Activated naive CD4-positive, alpha-beta T cell treated with anti-CD3 and anti-CD28 coated beads, Interleukin-2, amount 10 ng/mL, durations not matched to agents 7 days and 5 days (primary cell): ENCODE measurements around the gene LMOD3.

Source experiments
- CTCF ChIA-PET: fragments of 350-600 bp; sonication (Branson Sonifier 250); formaldehyde crosslinking; loops from one replicate; lab custom pipeline; 2021; ENCODE audit warnings: antibody characterized with exemption; lab: Charles Lee
- DNase-seq: peaks from one replicate; pipeline ENCODE4 v3.0.0-alpha.2; 2020
- H3K27ac Mint-ChIP-seq: one replicate; pipeline ENCODE4 v1.8.0; 2021; ENCODE audit warnings: mild to moderate bottlenecking, moderate library complexity, mixed read lengths
- H3K27me3 Mint-ChIP-seq: one replicate; pipeline ENCODE4 v1.8.0; 2021; ENCODE audit warnings: mild to moderate bottlenecking, mixed read lengths
- H3K36me3 Mint-ChIP-seq: one replicate; pipeline ENCODE4 v1.8.0; 2021; ENCODE audit warnings: mixed read lengths
- H3K4me1 Mint-ChIP-seq: one replicate; pipeline ENCODE4 v1.8.0; 2021; ENCODE audit warnings: mixed read lengths
- H3K4me3 Mint-ChIP-seq: one replicate; pipeline ENCODE4 v1.8.0; 2021; ENCODE audit warnings: mild to moderate bottlenecking, moderate library complexity, mixed read lengths
- H3K9me3 Mint-ChIP-seq: one replicate; pipeline ENCODE4 v1.8.0; 2021; ENCODE audit warnings: mixed read lengths

Gene LMOD3

DNA sequence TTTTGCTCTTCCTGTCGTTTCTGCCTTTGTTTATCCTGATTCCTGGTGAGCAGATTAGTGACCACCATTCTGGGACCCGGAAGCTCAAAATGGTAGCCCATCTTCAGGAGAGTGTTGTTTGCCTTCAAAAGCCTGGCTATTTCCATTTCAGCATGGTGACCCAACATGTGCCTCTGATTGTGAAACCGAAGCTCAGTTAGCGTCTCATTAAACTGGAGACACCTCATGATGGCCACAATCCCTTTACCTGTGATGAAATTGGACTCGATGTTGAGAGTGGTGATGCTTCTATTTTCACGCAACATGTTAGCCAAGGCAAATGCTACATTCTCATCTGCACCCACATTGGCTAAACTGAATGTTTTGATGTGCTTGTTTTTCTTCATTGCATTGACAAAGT, 3.3 kb downstream of the LMOD3 start:
- Mint-ChIP-seq H3K4me1 (no peaks in the 10 kb centered on the region), H3K4me3 (no peak overlapping the region), H3K27ac (no peak overlapping the region), H3K27me3 (peaks cover 17% of the 10 kb centered on the region), H3K9me3 (no peaks in the 10 kb centered on the region), H3K36me3 (no peaks in the 10 kb centered on the region)
- CTCF ChIA-PET = interaction anchor here (0.8 to 6.7 kb wide), 8 partner anchors 13 to 320 kb away, joined by 3 to 78 read pairs (median 8); no protein-coding TSS in a partner anchor
- no peak for DNase-seq

- CTCF ChIA-PET = interaction anchor here (1.2 to 6.7 kb wide), 5 partner anchors 13 to 321 kb away, joined by 3 to 78 read pairs (median 9); no protein-coding TSS in a partner anchor
- Mint-ChIP-seq H3K4me3 (no peak overlapping the region), H3K27me3 (peaks cover 17% of the 10 kb centered on the region), H3K27ac (no peak overlapping the region), H3K36me3 (no peaks in the 10 kb centered on the region), H3K9me3 (no peaks in the 10 kb centered on the region), H3K4me1 (no peaks in the 10 kb centered on the region)
- no peak for DNase-seq
Measured at GRCh38 chr3:69118555-69118954, 3.8 kb downstream of the LMOD3 start.

DNA sequence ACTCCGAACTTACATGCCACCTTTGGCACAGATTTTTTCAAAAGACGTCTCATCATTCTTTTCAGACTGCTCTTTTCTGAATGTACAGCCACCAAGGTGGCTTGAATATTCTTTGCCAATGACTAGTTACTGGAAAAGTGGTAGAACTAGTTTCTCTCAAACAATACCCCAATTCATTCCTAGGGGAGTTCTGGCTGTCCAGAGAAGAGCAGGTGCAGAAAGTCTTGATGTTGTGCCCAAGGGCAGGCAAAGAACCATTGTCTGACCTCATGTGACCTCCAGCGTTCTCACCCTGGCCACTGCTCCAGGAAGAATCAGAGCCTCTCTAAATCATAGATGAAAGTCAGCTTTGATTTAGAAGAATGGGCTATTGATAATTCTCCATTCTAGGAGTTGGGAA, 5.5 kb downstream of the LMOD3 start:
- CTCF ChIA-PET = interaction anchor here (1.1 kb wide), 1 partner anchor 22 kb away, joined by 3 read pairs; no protein-coding TSS in a partner anchor
- H3K4me1 Mint-ChIP-seq = no peaks in the 10 kb centered on the region
- H3K27ac Mint-ChIP-seq = no peak overlapping the region
- no peaks in the 10 kb centered on the region for H3K36me3 Mint-ChIP-seq
- H3K9me3 Mint-ChIP-seq = no peaks in the 10 kb centered on the region
- peaks cover 14% of the 10 kb centered on the region for H3K27me3 Mint-ChIP-seq
- no peak overlapping the region for H3K4me3 Mint-ChIP-seq
- no peak for DNase-seq

DNA sequence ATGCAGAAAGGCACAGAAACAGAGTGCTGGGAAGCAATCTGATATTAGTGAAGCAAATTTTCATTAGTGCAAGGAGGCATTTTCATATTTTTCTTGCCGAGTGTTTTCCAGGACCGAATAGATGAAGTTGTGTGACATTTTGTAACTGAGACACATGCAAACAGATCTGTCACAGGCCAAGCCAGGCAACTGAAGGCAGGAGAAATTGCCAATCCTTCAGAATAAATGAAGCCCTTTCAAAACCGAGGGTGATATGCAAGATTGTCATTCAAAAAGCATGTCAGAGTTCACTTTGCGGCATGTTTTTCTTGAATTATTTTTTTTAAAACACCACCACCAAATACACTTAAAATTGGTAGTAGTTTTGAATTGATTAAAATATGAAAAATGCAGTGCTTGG, 6.2 kb downstream of the LMOD3 start:
- Mint-ChIP-seq H3K36me3 (no peaks in the 10 kb centered on the region), H3K27me3 (peaks cover 12% of the 10 kb centered on the region), H3K4me3 (no peak overlapping the region), H3K4me1 (no peaks in the 10 kb centered on the region), H3K9me3 (no peaks in the 10 kb centered on the region), H3K27ac (no peak overlapping the region)
- no peak for DNase-seq
- CTCF ChIA-PET = no interaction called here

GRCh38 chr3:69115731-69116130, 6.7 kb downstream of the LMOD3 start:
- Mint-ChIP-seq H3K27me3 (peaks cover 12% of the 10 kb centered on the region), H3K27ac (no peak overlapping the region), H3K4me3 (no peak overlapping the region), H3K9me3 (no peaks in the 10 kb centered on the region), H3K4me1 (no peaks in the 10 kb centered on the region), H3K36me3 (no peaks in the 10 kb centered on the region)
- CTCF ChIA-PET = no interaction called here
- no peak for DNase-seq

DNA sequence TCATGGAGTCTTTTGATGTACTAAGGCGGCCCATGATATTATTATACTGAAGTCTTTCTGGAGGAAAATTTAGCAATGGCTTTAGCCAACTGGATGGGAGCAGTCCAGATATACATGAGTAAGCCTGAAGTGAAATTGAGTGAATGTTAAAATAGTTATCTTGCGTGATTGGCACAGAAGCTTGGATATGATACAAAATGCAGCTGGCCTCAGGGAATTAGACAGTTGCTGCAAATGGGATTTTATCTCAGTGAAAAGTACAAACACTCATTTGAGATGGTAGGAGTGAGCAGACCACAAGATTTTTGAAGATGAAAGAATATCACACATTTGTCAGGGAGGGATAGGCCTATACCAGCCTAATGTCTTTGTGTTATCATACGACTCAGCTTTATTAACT, 8.9 kb downstream of the LMOD3 start:
- no peak overlapping the region for H3K4me3 Mint-ChIP-seq
- no peaks in the 10 kb centered on the region for H3K4me1 Mint-ChIP-seq
- CTCF ChIA-PET = interaction anchor here (0.9 to 1.0 kb wide), 2 partner anchors 9 to 193 kb away, joined by 3 to 4 read pairs; partner anchors contain the start of gene LMOD3
- H3K27ac Mint-ChIP-seq = no peak overlapping the region
- H3K9me3 Mint-ChIP-seq = no peaks in the 10 kb centered on the region
- peaks cover 2% of the 10 kb centered on the region for H3K36me3 Mint-ChIP-seq
- DNase-seq = no peak
- peaks cover 6% of the 10 kb centered on the region for H3K27me3 Mint-ChIP-seq

DNA sequence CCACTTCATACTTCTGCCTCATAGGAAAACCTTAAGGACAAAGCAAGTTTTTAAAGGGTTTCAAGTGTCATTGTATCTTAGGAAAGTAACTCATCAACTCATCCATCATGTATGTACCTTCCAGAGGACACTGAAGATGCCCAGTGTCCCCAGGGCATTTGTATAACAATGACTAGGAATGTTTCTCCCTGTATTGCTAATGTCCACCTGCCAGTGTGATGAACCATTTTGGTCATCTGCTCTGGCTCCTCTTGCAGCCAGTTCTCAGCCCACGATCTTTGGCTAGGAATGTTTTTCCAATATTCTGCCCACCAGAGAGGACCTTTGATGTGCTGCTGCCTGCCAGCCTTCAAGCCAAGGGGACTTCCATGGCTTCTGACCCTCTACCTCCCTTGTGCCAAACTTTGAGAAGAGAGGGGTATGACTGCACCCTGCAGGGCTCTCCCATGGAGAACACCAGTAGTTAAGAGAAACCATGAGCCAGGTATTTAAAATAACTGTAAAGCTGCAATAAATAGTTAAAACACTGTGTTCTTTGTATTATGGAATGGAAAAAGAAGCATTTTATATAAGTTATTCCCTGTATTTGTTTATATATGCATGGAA, 11.4 kb downstream of the LMOD3 start:
- Mint-ChIP-seq H3K9me3 (no peaks in the 10 kb centered on the region), H3K27ac (no peak overlapping the region), H3K4me1 (no peaks in the 10 kb centered on the region), H3K27me3 (no peaks in the 10 kb centered on the region), H3K36me3 (peaks cover 9% of the 10 kb centered on the region), H3K4me3 (no peak overlapping the region)
- CTCF ChIA-PET = interaction anchor here (1.0 to 1.1 kb wide), 2 partner anchors 10 to 32 kb away, joined by 3 to 5 read pairs; no protein-coding TSS in a partner anchor
- DNase-seq = no peak

GRCh38 chr3:69108811-69109210, 13.6 kb downstream of the LMOD3 start:
- Mint-ChIP-seq H3K36me3 (peaks cover 26% of the 10 kb centered on the region), H3K27me3 (no peaks in the 10 kb centered on the region), H3K27ac (no peak overlapping the region), H3K9me3 (no peaks in the 10 kb centered on the region), H3K4me1 (peaks cover 12% of the 10 kb centered on the region), H3K4me3 (no peak overlapping the region)
- CTCF ChIA-PET = no interaction called here
- DNase-seq = no peak

GRCh38 chr3:69107841-69108240, 14.6 kb downstream of the LMOD3 start:
- H3K36me3 Mint-ChIP-seq = peaks cover 35% of the 10 kb centered on the region
- DNase-seq = no peak
- no peak overlapping the region for H3K4me3 Mint-ChIP-seq
- no peaks in the 10 kb centered on the region for H3K27me3 Mint-ChIP-seq
- H3K9me3 Mint-ChIP-seq = no peaks in the 10 kb centered on the region
- no peak overlapping the region for H3K27ac Mint-ChIP-seq
- CTCF ChIA-PET = interaction anchor here (1.1 kb wide), 1 partner anchor 199 kb away, joined by 3 read pairs; no protein-coding TSS in a partner anchor
- peaks cover 21% of the 10 kb centered on the region for H3K4me1 Mint-ChIP-seq

- H3K36me3 Mint-ChIP-seq = peaks cover 50% of the 10 kb centered on the region
- no peak overlapping the region for H3K27ac Mint-ChIP-seq
Measured at GRCh38 chr3:69105320-69105719, 17.1 kb downstream of the LMOD3 start.

DNA sequence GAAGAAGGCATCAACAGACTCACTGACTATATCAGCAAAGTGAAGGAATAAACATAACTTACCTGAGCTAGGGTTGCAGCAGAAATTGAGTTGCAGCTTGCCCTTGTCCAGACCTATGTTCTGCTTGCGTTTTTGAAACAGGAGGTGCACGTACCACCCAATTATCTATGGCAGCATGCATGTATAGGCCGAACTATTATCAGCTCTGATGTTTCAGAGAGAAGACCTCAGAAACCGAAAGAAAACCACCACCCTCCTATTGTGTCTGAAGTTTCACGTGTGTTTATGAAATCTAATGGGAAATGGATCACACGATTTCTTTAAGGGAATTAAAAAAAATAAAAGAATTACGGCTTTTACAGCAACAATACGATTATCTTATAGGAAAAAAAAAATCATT, 17.8 kb downstream of the LMOD3 start:
- peaks cover 57% of the 10 kb centered on the region for H3K36me3 Mint-ChIP-seq
- no peak overlapping the region for H3K4me3 Mint-ChIP-seq
- no peak for DNase-seq
- CTCF ChIA-PET = interaction anchor here (1.0 kb wide), 1 partner anchor 11 kb away, joined by 3 read pairs; no protein-coding TSS in a partner anchor
- H3K4me1 Mint-ChIP-seq = peaks cover 42% of the 10 kb centered on the region
- H3K9me3 Mint-ChIP-seq = no peaks in the 10 kb centered on the region
- H3K27me3 Mint-ChIP-seq = no peaks in the 10 kb centered on the region
- H3K27ac Mint-ChIP-seq = no peak overlapping the region

More at GRCh38 chr3:69105320-69105719, 17.1 kb downstream of the LMOD3 start:
- H3K9me3 Mint-ChIP-seq = no peaks in the 10 kb centered on the region
- no peak overlapping the region for H3K4me3 Mint-ChIP-seq
- H3K4me1 Mint-ChIP-seq = peaks cover 39% of the 10 kb centered on the region
- H3K27me3 Mint-ChIP-seq = no peaks in the 10 kb centered on the region
- CTCF ChIA-PET = interaction anchor here (0.7 to 1.7 kb wide), 2 partner anchors 14 to 16 kb away, joined by 3 to 9 read pairs; no protein-coding TSS in a partner anchor
- DNase-seq = no peak

- Mint-ChIP-seq H3K9me3 (no peaks in the 10 kb centered on the region), H3K36me3 (peaks cover 62% of the 10 kb centered on the region), H3K27me3 (no peaks in the 10 kb centered on the region), H3K4me1 (peaks cover 48% of the 10 kb centered on the region), H3K27ac (no peak overlapping the region), H3K4me3 (no peak overlapping the region)
- no peak for DNase-seq
- CTCF ChIA-PET = interaction anchor here (0.6 kb wide), 1 partner anchor 1567 kb away, joined by 3 read pairs; no protein-coding TSS in a partner anchor
Measured at GRCh38 chr3:69103123-69103522, 19.3 kb downstream of the LMOD3 start.

GRCh38 chr3:69102384-69102783, 20.0 kb downstream of the LMOD3 start:
- H3K9me3 Mint-ChIP-seq = no peaks in the 10 kb centered on the region
- no peaks in the 10 kb centered on the region for H3K27me3 Mint-ChIP-seq
- H3K36me3 Mint-ChIP-seq = peaks cover 62% of the 10 kb centered on the region
- no peak overlapping the region for H3K4me3 Mint-ChIP-seq
- CTCF ChIA-PET = interaction anchor here (0.8 kb wide), 1 partner anchor 52 kb away, joined by 3 read pairs; no protein-coding TSS in a partner anchor
- no peak for DNase-seq
- H3K4me1 Mint-ChIP-seq = peaks cover 52% of the 10 kb centered on the region
- no peak overlapping the region for H3K27ac Mint-ChIP-seq

DNA sequence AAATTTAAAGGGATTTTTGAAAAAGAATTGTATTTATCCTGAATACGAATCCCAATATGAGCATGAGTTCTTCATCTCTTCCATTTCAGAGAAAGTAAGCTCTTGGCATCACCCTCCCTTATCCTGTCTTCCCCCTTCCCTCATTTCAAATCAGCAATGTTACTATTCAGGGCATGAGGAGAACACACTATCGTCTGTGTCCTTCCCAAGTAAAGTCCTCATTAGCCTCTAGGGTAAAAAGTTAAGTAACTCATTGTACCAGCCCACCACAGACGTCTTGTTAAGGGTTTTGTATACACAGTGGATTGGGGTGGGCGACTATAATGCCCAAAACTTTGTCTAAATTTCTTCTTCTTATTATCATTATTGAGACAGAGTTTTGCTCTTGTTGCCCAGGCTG, 22.8 kb downstream of the LMOD3 start:
- Mint-ChIP-seq H3K9me3 (no peaks in the 10 kb centered on the region), H3K27ac (no peak overlapping the region), H3K36me3 (peaks cover 67% of the 10 kb centered on the region), H3K27me3 (no peaks in the 10 kb centered on the region), H3K4me3 (no peak overlapping the region), H3K4me1 (peaks cover 72% of the 10 kb centered on the region)
- CTCF ChIA-PET = interaction anchor here (1.2 kb wide), 1 partner anchor 22 kb away, joined by 3 read pairs; no protein-coding TSS in a partner anchor
- DNase-seq = no peak
